Endothelial cell of umbilical vein (primary cell): Measurements from ENCODE around the gene BABAM1. TPM values are rescaled to one million over a fixed set of nuclear protein-coding genes. Genes with fewer than 3 reads are reported as not detected.
A peak's percentile ranks its signal among the peaks of the same experiment; 100 is the strongest.

Experiments used
- BruUV-seq: library from RNA; stranded (reverse); fragments of 400-500 nt; replicated peaks from 2 replicates; lab custom pipeline; 2021; lab: Mats Ljungman, UMichigan
- CTCF ChIA-PET: fragments of 300-600, 350-600 bp; sonication (Branson Sonifier 250); formaldehyde crosslinking; loops from one replicate; lab custom pipeline; 2021; ENCODE audit warnings: antibody characterized with exemption, inconsistent platforms; lab: Charles Lee
- POLR2A ChIA-PET: fragments of 300-600, 350-600 bp; sonication (Branson Sonifier 250); formaldehyde crosslinking; loops from one replicate; lab custom pipeline; 2021; ENCODE audit warnings: antibody characterized with exemption, inconsistent platforms; lab: Charles Lee
- DNase-seq: peaks from one replicate; pipeline ENCODE4 v3.0.0-alpha.2; 2011; ENCODE audit warnings: low read depth, low spot score
- FAIRE-seq: peaks from 2 replicates; lab custom pipeline; 2011; peaks lifted over from hg19 to GRCh38; lab: Jason Lieb, UNC
- H2AFZ ChIP-seq: 2 replicates; pipeline ENCODE4 v1.6.0; 2012; ENCODE audit warnings: low read depth, low read length, control low read depth, inconsistent platforms
- H3K27ac ChIP-seq: 2 replicates; pipeline ENCODE4 v1.5.1; 2011; ENCODE audit warnings: low read depth, mild to moderate bottlenecking, control low read depth, low read length, moderate library complexity; ENCODE audit not compliant: insufficient read depth
- H3K27me3 ChIP-seq, 2 experiments: 2 replicates each; pipeline versions ENCODE4 v1.6.0 to v1.6.1; 2011; ENCODE audit warnings: low read length in 2 of 2, mixed read lengths in 1 of 2; ENCODE audit not compliant: control insufficient read depth in 2 of 2, insufficient read depth in 2 of 2
- H3K36me3 ChIP-seq, 2 experiments: 2 replicates in 1 of 2; 3 replicates in 1 of 2; pipeline ENCODE4 v1.5.1; 2011; ENCODE audit warnings: low read length in 2 of 2, mild to moderate bottlenecking in 1 of 2, moderate library complexity in 1 of 2; ENCODE audit not compliant: control insufficient read depth in 2 of 2, insufficient read depth in 2 of 2; ENCODE audit errors: extremely low read depth in 1 of 2
- H3K4me1 ChIP-seq: 3 replicates; pipeline ENCODE4 v1.5.1; 2011; ENCODE audit warnings: mild to moderate bottlenecking, low read length; ENCODE audit not compliant: control insufficient read depth, insufficient read depth; ENCODE audit errors: extremely low read depth
- H3K4me2 ChIP-seq: 2 replicates; pipeline ENCODE4 v1.6.1; 2011; ENCODE audit warnings: low read length, control low read depth, mixed read lengths; ENCODE audit not compliant: insufficient read depth
- H3K4me3 ChIP-seq, 3 experiments: fragments of 200-600 bp in 1 of 3; sonication (generic), shearing (Covaris generic) in 1 of 3; replicated peaks in 1 of 3; 2 replicates each; pipeline ENCODE4 v1.5.1; 2011 to 2016; ENCODE audit warnings: control low read depth in 3 of 3, low read length in 3 of 3, mild to moderate bottlenecking in 2 of 3, inconsistent platforms in 1 of 3, low read depth in 1 of 3, moderate library complexity in 1 of 3; ENCODE audit not compliant: insufficient read depth in 1 of 3
- H3K79me2 ChIP-seq: 2 replicates; pipeline ENCODE4 v1.6.0; 2012; ENCODE audit warnings: low read length, inconsistent platforms; ENCODE audit not compliant: control insufficient read depth, insufficient read depth
- H3K9ac ChIP-seq: replicated peaks from 2 replicates; pipeline ENCODE3; 2011; ENCODE audit warnings: low read length, control low read depth; ENCODE audit not compliant: insufficient read depth; ENCODE audit errors: extremely low read depth
- H3K9me1 ChIP-seq: replicated peaks from 3 replicates; pipeline ENCODE4 v1.6.0; 2011; ENCODE audit warnings: mild to moderate bottlenecking, low read length; ENCODE audit not compliant: control insufficient read depth, insufficient read depth; ENCODE audit errors: extremely low read depth
- H3K9me3 ChIP-seq: replicated peaks from 2 replicates; pipeline ENCODE4 v1.5.1; 2012; ENCODE audit warnings: low read length, inconsistent platforms; ENCODE audit not compliant: control insufficient read depth, insufficient read depth
- H4K20me1 ChIP-seq: replicated peaks from 2 replicates; pipeline ENCODE3; 2011; ENCODE audit warnings: mild to moderate bottlenecking, low read length; ENCODE audit not compliant: control insufficient read depth, insufficient read depth; ENCODE audit errors: extremely low read depth
- EZH2 ChIP-seq: IDR thresholded peaks from 2 replicates; pipeline ENCODE4 v1.6.1; 2012; ENCODE audit warnings: borderline replicate concordance, low read depth, mild to moderate bottlenecking, moderate library complexity, low read length, inconsistent platforms; ENCODE audit not compliant: severe bottlenecking
- FOS ChIP-seq: IDR thresholded peaks from 2 replicates; pipeline ENCODE4 v1.6.1; 2011; ENCODE audit warnings: mild to moderate bottlenecking, low read length, moderate library complexity, borderline replicate concordance; ENCODE audit not compliant: insufficient read depth
- POLR2A ChIP-seq: IDR thresholded peaks from 2 replicates; pipeline ENCODE4 v1.6.1; 2012; ENCODE audit warnings: low read depth, mild to moderate bottlenecking, control low read depth, low read length
- POLR2AphosphoS5 ChIP-seq: IDR thresholded peaks from 2 replicates; pipeline ENCODE4 v1.6.1; 2012; ENCODE audit warnings: low read depth, mild to moderate bottlenecking, control low read depth, low read length, moderate library complexity; ENCODE audit not compliant: insufficient read depth
- dilution Hi-C: fragments of 300-500 bp; cut with MboI; formaldehyde crosslinking; loops from one replicate; pipeline ENCODE4 v1.15.0; 2019; ENCODE audit warnings: low sequenced_read_pairs; ENCODE audit not compliant: extremely low pct_ligation_motif_present
- intact Hi-C: fragments of 100-400 bp; cut with micrococcal nuclease; formaldehyde crosslinking; loops from one replicate; pipeline ENCODE4 v1.10.0; 2022
- polyA plus RNA-seq, 4 experiments: library from polyadenylated mRNA; depleted of rRNA in 3 of 4; stranded (reverse) in 3 of 4; unstranded in 1 of 4; fragments of >200 nt; gene quantifications; 2 replicates each; pipeline versions ENCODE4 v1.2.1 to v1.2.3, GENCODE V29; 2011 to 2012; ENCODE audit warnings: missing spikeins in 1 of 4
- total RNA-seq: library from RNA; stranded (reverse); gene quantifications from 2 replicates; pipeline ENCODE4 v1.2.3, GENCODE V29; 2021
- TF ChIP-seq, protein P1 (sequence below), 2 donors: IDR thresholded peaks; 1 replicate in 1 of 2; 2 replicates in 1 of 2; pipeline ENCODE4 v1.5.1; 2011; ENCODE audit warnings: low read length in 2 of 2, mild to moderate bottlenecking in 2 of 2, moderate library complexity in 2 of 2, control low read depth in 1 of 2, inconsistent platforms in 1 of 2, low read depth in 1 of 2; ENCODE audit not compliant: insufficient read depth in 1 of 2; ENCODE audit errors: extremely low read depth in 1 of 2

The BABAM1 gene
- total and polyA plus RNA-seq, 2 donors (not counting 3 experiments of a cell fraction or from before 2014, with no cell fraction given), result 118 to 140 TPM

DNA sequence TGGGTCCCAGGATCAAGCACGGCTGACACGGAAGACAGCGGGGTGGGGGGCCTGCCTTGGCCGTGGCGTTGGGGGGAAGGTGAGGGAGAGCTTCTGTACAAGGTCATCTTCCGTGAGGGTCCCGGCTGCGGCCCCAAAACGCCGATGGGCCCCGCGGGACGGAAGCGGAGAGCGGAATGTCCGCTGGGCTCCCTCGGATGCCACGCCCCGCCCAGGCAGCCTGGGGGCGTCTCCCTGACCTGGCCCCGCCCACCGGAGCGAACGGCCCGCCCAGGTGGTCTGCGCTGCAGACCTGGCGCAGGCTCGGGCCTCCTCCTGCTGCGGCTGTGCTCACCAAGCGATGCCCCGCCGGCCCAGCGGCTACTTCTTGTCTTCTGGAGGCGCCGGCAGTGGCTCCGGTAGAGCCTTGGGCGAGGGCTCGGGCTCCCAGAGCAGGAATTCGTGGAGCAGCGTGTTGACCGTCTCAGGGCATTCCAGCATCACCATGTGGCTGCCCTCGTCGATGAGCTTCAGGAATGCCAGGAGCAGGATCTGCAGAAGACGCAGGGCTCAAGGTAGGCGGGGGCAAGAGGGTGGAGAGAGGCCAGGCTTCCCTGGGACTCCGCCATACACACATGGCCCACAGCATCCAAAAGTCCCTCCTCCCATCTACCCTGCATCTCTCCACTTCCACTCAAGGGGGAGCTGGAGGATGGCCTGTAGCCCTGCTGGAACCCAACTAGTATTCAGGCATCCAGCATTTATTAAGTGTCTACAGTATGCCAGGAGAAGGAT lies 25.2 kb downstream of the BABAM1 start:
- peak; percentile 96 for FAIRE-seq
- intact Hi-C loops, result loop anchor here (1.0 to 2.0 kb wide), 5 partner anchors 13 to 99 kb away; partner anchors contain the start of genes GTPBP3 and MRPL34
- CTCF ChIA-PET, result interaction anchor here (0.7 to 4.4 kb wide), 17 partner anchors 10 to 99 kb away, joined by 3 to 70 read pairs (median 6); partner anchors contain the start of genes ABHD8, ANKLE1, ANO8 and DDA1
- TF ChIP-seq, protein P1, sequence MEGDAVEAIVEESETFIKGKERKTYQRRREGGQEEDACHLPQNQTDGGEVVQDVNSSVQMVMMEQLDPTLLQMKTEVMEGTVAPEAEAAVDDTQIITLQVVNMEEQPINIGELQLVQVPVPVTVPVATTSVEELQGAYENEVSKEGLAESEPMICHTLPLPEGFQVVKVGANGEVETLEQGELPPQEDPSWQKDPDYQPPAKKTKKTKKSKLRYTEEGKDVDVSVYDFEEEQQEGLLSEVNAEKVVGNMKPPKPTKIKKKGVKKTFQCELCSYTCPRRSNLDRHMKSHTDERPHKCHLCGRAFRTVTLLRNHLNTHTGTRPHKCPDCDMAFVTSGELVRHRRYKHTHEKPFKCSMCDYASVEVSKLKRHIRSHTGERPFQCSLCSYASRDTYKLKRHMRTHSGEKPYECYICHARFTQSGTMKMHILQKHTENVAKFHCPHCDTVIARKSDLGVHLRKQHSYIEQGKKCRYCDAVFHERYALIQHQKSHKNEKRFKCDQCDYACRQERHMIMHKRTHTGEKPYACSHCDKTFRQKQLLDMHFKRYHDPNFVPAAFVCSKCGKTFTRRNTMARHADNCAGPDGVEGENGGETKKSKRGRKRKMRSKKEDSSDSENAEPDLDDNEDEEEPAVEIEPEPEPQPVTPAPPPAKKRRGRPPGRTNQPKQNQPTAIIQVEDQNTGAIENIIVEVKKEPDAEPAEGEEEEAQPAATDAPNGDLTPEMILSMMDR (IDR thresholded peaks at IDR 0.05; ENCODE audit: extremely low read depth in 1 of 2, insufficient read depth in 1 of 2, low read depth in 1 of 2, low read length in 2 of 2), result peak; percentile 67
- no peak for TF ChIP-seq EZH2
- TF ChIP-seq POLR2AphosphoS5, result peak; percentile 80
- peak; percentile 82 for TF ChIP-seq POLR2A
- TF ChIP-seq FOS, result no peak
- Histone ChIP-seq H3K9me1 (no peaks in the 10 kb centered on the region), H3K4me3 (peak overlapping the region; percentile 36 to 51 (median 40)), H3K9me3 (no peaks in the 10 kb centered on the region), H2AFZ (peak overlapping the region; percentile 98), H3K4me1 (peaks cover 12% of the 10 kb centered on the region), H3K4me2 (peak overlapping the region; percentile 54), H3K79me2 (no peaks in the 10 kb centered on the region), H3K27ac (no peak overlapping the region), H4K20me1 (no peaks in the 10 kb centered on the region), H3K9ac (peak overlapping the region; percentile 49), H3K36me3 (peaks cover 0 to 3% of the 10 kb centered on the region in 2 experiments), H3K27me3 (no peaks in the 10 kb centered on the region)
- POLR2A ChIA-PET, result interaction anchor here (0.6 to 0.7 kb wide), 3 partner anchors 13 to 190 kb away, joined by 3 to 4 read pairs (median 4); no protein-coding TSS in a partner anchor
- peak; percentile 85 for DNase-seq
- dilution Hi-C loops, result no loop called here
- BruUV-seq, result no TSS peak
